Measurements from ENCODE around the gene METTL5.

DNA sequence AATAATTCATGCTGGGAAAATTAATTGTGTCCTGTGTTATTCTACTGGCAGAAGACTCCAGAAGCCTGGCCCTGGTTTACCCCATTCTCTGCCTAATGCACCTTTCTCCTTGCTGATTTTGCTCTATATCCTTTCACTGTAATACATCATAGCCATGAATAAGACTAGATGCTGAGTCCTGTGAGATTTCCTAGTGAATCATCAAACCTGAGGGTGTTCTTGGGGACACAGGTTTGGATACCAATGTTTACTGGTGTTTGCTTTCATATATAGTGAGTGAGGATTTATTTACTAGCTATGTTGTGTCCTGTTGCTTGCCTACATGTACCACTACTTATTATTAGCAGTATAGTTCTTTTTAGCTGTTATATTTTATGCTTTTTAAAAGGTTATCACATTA is 6.5 kb downstream of the METTL5 start:
- TF ChIP-seq, protein P1, sequence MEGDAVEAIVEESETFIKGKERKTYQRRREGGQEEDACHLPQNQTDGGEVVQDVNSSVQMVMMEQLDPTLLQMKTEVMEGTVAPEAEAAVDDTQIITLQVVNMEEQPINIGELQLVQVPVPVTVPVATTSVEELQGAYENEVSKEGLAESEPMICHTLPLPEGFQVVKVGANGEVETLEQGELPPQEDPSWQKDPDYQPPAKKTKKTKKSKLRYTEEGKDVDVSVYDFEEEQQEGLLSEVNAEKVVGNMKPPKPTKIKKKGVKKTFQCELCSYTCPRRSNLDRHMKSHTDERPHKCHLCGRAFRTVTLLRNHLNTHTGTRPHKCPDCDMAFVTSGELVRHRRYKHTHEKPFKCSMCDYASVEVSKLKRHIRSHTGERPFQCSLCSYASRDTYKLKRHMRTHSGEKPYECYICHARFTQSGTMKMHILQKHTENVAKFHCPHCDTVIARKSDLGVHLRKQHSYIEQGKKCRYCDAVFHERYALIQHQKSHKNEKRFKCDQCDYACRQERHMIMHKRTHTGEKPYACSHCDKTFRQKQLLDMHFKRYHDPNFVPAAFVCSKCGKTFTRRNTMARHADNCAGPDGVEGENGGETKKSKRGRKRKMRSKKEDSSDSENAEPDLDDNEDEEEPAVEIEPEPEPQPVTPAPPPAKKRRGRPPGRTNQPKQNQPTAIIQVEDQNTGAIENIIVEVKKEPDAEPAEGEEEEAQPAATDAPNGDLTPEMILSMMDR (IDR thresholded peaks at IDR 0.05; ENCODE audit: low read length) = no peak
- no peak for TF ChIP-seq EZH2 (optimal IDR thresholded peaks at IDR 0.05; ENCODE audit: low read depth, low read length)
